ENCODE results near the gene USP30.

DNA sequence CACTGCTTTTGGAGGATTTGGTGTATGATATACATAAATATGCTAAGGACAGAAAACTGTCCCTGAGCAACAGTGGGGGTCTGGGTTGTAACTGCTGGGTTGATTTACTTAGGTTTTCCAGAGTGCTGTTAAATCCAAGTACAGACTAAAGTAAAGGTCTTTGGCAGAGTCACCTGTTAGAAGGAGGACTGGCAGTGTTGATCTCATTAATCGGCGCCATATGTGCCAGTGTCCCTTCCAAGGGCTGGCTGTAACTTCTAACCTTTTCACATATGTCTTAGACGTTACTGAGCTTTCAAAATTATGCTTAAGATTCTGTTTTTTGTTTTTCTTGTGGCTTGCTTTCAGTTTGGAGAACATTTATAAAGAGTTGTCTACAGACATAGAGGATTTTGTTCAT lies 50.1 kb downstream of the USP30 start:
- TF ChIP-seq, protein P1, sequence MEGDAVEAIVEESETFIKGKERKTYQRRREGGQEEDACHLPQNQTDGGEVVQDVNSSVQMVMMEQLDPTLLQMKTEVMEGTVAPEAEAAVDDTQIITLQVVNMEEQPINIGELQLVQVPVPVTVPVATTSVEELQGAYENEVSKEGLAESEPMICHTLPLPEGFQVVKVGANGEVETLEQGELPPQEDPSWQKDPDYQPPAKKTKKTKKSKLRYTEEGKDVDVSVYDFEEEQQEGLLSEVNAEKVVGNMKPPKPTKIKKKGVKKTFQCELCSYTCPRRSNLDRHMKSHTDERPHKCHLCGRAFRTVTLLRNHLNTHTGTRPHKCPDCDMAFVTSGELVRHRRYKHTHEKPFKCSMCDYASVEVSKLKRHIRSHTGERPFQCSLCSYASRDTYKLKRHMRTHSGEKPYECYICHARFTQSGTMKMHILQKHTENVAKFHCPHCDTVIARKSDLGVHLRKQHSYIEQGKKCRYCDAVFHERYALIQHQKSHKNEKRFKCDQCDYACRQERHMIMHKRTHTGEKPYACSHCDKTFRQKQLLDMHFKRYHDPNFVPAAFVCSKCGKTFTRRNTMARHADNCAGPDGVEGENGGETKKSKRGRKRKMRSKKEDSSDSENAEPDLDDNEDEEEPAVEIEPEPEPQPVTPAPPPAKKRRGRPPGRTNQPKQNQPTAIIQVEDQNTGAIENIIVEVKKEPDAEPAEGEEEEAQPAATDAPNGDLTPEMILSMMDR (conservative IDR thresholded peaks at IDR 0.05; ENCODE audit: low read length): no peak
- TF ChIP-seq EZH2phosphoT487 (IDR thresholded peaks at IDR 0.05; ENCODE audit: borderline replicate concordance): no peak

Measured in Loucy (cell line).